ENCODE results near the gene CSRNP3. TPM values are rescaled to one million over a fixed set of nuclear protein-coding genes. Genes with fewer than 3 reads are reported as not detected.
A peak's percentile ranks its signal among the peaks of the same experiment; 100 is the strongest.

The CSRNP3 gene
- total and polyA plus RNA-seq, 5 donors from 2014 or later = not detected

DNA sequence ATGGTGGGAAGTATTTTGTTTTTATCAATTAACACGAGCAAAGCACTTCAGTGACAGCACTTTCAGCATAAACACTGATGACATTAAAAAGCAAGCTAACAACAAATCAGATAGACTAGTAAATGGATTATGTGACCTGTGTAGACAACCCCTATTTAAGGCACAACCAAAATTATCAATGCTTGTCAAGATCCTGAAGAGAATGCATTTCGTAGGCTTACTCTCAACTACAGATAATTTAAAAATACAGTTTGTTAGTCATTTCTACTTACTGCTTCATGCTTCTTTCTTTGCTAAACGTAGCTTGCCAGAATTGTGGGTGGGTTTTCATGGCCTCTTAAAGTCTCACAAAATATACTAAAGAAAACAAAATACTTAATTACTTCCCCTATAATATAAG, 3.4 kb downstream of the CSRNP3 start:
- H3K27ac Mint-ChIP-seq = no peak overlapping the region

DNA sequence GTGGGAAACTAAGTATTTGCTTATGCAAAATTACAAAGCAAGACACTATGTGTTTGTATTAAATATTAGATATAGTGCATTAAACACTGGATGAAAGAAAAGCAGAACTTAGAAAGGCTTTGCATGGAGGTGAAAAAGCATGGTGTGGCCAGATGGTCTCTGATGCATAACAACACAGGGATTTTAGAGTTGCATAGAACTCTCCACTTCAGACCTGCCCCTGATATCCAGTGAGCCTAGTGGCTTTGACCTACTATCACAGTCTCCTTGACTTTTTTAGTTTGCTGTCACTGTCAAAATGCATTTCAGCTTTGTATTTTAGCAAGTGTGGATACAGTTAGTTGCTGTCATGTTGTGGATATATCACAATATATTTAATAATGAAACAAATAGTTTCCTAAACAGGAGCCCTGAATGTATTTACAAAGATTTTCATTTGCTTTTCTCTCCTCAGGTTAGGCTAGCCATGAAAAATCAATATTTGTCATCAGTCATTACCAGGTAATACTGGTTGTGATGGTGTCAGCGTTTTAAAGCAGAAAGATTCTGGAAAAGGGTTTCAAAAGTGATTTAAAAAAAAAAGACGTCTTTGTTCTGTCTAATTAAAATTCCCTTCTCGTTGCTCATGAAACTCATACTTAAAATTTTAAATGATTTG, 5.2 kb downstream of the CSRNP3 start:
- Histone ChIP-seq H3K27me3 (ENCODE audit: control insufficient read depth, insufficient read depth, low read length) (no peaks in the 10 kb centered on the region), H3K27ac (ENCODE audit: insufficient read depth, low read length, poor library complexity, severe bottlenecking) (no peak overlapping the region), H3K4me3 (ENCODE audit: low read depth, low read length) (no peak overlapping the region), H3K4me1 (ENCODE audit: control insufficient read depth, insufficient read depth, low read length, poor library complexity, severe bottlenecking) (no peaks in the 10 kb centered on the region), H3K36me3 (ENCODE audit: control insufficient read depth, insufficient read depth, low read length) (no peaks in the 10 kb centered on the region), H3K9me3 (ENCODE audit: control insufficient read depth in 2 of 2, low read length in 2 of 2) (no peaks in the 10 kb centered on the region)
- no peak overlapping the region for H3K27ac Mint-ChIP-seq
- H3K36me3 Mint-ChIP-seq = no peaks in the 10 kb centered on the region
- DNase-seq (no peak), ATAC-seq (ENCODE audit: low read depth in 2 of 2) (no peak)
- no peaks in the 10 kb centered on the region for H3K4me1 Mint-ChIP-seq
- no peaks in the 10 kb centered on the region for H3K9me3 Mint-ChIP-seq
- H3K4me3 Mint-ChIP-seq = no peak overlapping the region
- H3K27me3 Mint-ChIP-seq = no peaks in the 10 kb centered on the region

More for the DNA sequence above, 3.4 kb downstream of the CSRNP3 start:
- Histone ChIP-seq H3K36me3 (ENCODE audit: control insufficient read depth, insufficient read depth, low read length) (no peaks in the 10 kb centered on the region), H3K4me3 (ENCODE audit: low read depth, low read length) (no peak overlapping the region), H3K27ac (ENCODE audit: insufficient read depth, low read length, poor library complexity, severe bottlenecking) (no peak overlapping the region), H3K4me1 (ENCODE audit: control insufficient read depth, insufficient read depth, low read length, poor library complexity, severe bottlenecking) (no peaks in the 10 kb centered on the region), H3K9me3 (ENCODE audit: control insufficient read depth in 2 of 2, low read length in 2 of 2) (no peaks in the 10 kb centered on the region), H3K27me3 (ENCODE audit: control insufficient read depth, insufficient read depth, low read length) (no peaks in the 10 kb centered on the region)
- H3K4me3 Mint-ChIP-seq = no peak overlapping the region
- H3K27me3 Mint-ChIP-seq = no peaks in the 10 kb centered on the region
- H3K9me3 Mint-ChIP-seq = no peaks in the 10 kb centered on the region
- H3K36me3 Mint-ChIP-seq = no peaks in the 10 kb centered on the region
- no peak for ATAC-seq (ENCODE audit: low read depth in 2 of 2)
- DNase-seq = no peak
- no peaks in the 10 kb centered on the region for H3K4me1 Mint-ChIP-seq

DNA sequence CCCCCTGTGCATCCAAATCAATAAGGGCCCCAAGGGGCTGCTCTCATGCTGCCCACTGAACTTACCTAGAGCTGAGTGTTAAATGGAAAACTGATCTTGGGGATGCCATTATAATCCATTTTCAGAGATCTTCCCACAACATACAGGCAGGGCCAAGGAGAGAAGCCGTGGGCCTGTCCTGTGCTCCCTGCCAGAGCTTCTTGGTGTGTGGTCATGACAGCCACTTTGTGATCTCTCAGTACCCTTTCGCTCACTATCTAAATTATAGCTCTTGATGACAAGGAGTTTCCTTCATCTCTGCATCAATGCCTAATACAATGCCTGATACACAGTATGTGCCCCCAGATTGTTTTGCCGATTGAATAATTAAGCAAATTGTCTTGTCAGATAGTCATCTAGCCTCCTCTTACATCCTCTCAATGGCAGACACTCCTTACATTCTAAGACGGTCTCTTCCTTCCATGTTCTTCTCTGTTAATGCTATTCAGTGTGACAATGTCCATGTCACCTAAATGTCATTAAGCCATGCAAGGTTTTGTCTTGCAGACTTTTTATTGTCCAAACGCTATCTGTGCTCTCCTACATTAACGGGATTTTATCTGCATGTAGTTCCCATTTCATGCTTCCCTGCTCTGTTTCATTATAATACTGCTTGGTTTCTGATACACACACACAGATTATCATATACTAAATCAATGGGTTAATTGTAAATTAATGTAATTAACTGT, 5.9 kb downstream of the CSRNP3 start:
- DNase-seq = no peak
- Histone ChIP-seq H3K4me3 (ENCODE audit: low read depth, low read length) (no peak overlapping the region), H3K9me3 (ENCODE audit: control insufficient read depth in 2 of 2, low read length in 2 of 2) (no peaks in the 10 kb centered on the region), H3K4me1 (ENCODE audit: control insufficient read depth, insufficient read depth, low read length, poor library complexity, severe bottlenecking) (no peaks in the 10 kb centered on the region), H3K36me3 (ENCODE audit: control insufficient read depth, insufficient read depth, low read length) (no peaks in the 10 kb centered on the region), H3K27ac (ENCODE audit: insufficient read depth, low read length, poor library complexity, severe bottlenecking) (no peak overlapping the region), H3K27me3 (ENCODE audit: control insufficient read depth, insufficient read depth, low read length) (no peaks in the 10 kb centered on the region)
- ATAC-seq (ENCODE audit: low read depth in 2 of 2) = no peak
- Mint-ChIP-seq H3K9me3 (no peaks in the 10 kb centered on the region), H3K27ac (peak overlapping the region in 1 of 3 donors; percentile 88), H3K27me3 (no peaks in the 10 kb centered on the region), H3K4me3 (no peak overlapping the region), H3K4me1 (no peaks in the 10 kb centered on the region), H3K36me3 (no peaks in the 10 kb centered on the region)

DNA sequence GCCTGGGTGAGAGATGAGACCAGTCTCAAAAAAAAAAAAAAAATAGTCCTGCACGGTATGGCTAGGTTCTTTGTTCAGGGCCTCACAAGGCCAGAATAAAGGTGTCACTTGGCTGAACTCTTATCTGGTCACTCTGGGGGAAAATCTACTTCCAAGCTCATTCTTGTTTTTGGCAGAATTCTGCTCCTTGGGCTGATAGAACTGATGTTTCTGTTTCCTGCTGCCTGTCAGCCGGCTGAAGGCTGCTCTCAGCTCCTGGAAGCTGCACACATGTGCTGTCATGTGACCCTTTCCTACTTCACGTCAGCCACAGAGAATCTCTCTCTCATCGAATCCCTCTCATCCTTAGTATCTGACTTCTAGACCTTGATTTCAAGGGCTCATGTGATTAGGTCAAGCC, 10.4 kb downstream of the CSRNP3 start:
- Mint-ChIP-seq H3K27me3 (no peaks in the 10 kb centered on the region), H3K9me3 (peaks cover 0 to 1% (median 0%) of the 10 kb centered on the region in 7 donors), H3K4me3 (no peak overlapping the region), H3K4me1 (no peaks in the 10 kb centered on the region), H3K36me3 (no peaks in the 10 kb centered on the region), H3K27ac (no peak overlapping the region)
- ATAC-seq (ENCODE audit: low read depth in 2 of 2) (no peak), DNase-seq (no peak)
- H3K36me3 ChIP-seq (ENCODE audit: control insufficient read depth, insufficient read depth, low read length) = no peaks in the 10 kb centered on the region
- H3K27me3 ChIP-seq (ENCODE audit: control insufficient read depth, insufficient read depth, low read length) = no peaks in the 10 kb centered on the region
- no peak overlapping the region for H3K4me3 ChIP-seq (ENCODE audit: low read depth, low read length)
- H3K9me3 ChIP-seq (ENCODE audit: control insufficient read depth in 2 of 2, low read length in 2 of 2) = no peaks in the 10 kb centered on the region
- H3K27ac ChIP-seq (ENCODE audit: insufficient read depth, low read length, poor library complexity, severe bottlenecking) = no peak overlapping the region
- no peaks in the 10 kb centered on the region for H3K4me1 ChIP-seq (ENCODE audit: control insufficient read depth, insufficient read depth, low read length, poor library complexity, severe bottlenecking)

DNA sequence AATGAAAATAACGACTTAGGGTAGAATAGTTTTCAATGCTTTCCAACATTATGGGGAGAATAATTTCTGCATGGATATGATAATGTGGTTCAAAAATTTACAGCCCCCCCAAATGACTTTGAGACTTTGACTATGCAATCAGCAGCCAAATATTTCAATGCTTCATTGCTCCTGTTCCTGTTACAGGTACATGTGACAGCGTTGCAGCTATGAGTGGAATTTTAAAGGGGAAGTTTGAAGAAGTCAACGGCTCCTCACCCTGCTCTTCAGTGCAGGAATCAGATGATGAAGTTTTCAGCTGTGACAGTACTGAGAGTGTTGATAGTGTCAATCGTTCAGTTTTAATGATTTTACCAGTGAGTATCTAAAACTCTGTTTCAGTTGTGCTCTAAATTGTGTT, 25.1 kb downstream of the CSRNP3 start:
- Histone ChIP-seq H3K27me3 (ENCODE audit: control insufficient read depth, insufficient read depth, low read length) (no peaks in the 10 kb centered on the region), H3K36me3 (ENCODE audit: control insufficient read depth, insufficient read depth, low read length) (no peaks in the 10 kb centered on the region), H3K9me3 (ENCODE audit: control insufficient read depth in 2 of 2, low read length in 2 of 2) (no peaks in the 10 kb centered on the region), H3K4me1 (ENCODE audit: control insufficient read depth, insufficient read depth, low read length, poor library complexity, severe bottlenecking) (no peaks in the 10 kb centered on the region), H3K4me3 (ENCODE audit: low read depth, low read length) (no peak overlapping the region), H3K27ac (ENCODE audit: insufficient read depth, low read length, poor library complexity, severe bottlenecking) (no peak overlapping the region)
- H3K27ac Mint-ChIP-seq = no peak overlapping the region
- no peak for DNase-seq
- H3K9me3 Mint-ChIP-seq = peaks cover 0 to 5% (median 0%) of the 10 kb centered on the region in 7 donors
- H3K27me3 Mint-ChIP-seq = no peaks in the 10 kb centered on the region
- H3K36me3 Mint-ChIP-seq = no peaks in the 10 kb centered on the region
- H3K4me1 Mint-ChIP-seq = no peaks in the 10 kb centered on the region
- ATAC-seq (ENCODE audit: low read depth in 2 of 2) = no peak
- H3K4me3 Mint-ChIP-seq = no peak overlapping the region

DNA sequence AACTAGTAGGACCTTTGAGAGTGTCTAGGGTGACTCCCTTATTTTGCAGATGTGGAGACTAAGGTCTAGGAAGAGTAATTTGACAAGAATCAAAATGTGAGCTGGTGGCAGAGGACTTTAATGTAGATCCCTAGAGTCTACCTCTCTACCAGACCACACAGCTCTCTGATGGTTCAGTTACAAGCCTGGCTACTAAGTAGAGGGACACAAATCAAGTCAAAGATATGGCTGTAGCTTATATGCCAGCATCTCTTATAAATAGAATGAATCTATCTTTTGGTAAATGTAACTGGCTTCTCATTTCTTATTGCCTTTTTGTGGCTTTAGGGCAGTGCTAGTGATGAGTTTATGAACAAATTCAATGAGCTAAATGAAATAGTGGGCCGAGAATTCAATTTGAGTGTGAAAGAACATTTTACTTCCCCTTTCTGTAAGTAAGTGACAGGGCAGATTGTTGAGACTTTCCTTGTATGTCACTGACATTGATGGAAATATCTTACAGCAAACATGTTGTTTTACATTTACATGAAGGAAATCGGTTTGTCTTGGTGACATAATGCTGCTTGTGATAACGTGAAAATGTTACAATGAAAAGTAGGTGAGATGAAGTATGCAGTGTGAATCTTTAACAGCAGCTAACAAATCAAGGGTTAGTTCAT, 28.3 kb downstream of the CSRNP3 start:
- Histone ChIP-seq H3K4me3 (ENCODE audit: low read depth, low read length) (no peak overlapping the region), H3K36me3 (ENCODE audit: control insufficient read depth, insufficient read depth, low read length) (no peaks in the 10 kb centered on the region), H3K9me3 (ENCODE audit: control insufficient read depth in 2 of 2, low read length in 2 of 2) (no peaks in the 10 kb centered on the region), H3K27ac (ENCODE audit: insufficient read depth, low read length, poor library complexity, severe bottlenecking) (no peak overlapping the region), H3K4me1 (ENCODE audit: control insufficient read depth, insufficient read depth, low read length, poor library complexity, severe bottlenecking) (no peaks in the 10 kb centered on the region), H3K27me3 (ENCODE audit: control insufficient read depth, insufficient read depth, low read length) (no peaks in the 10 kb centered on the region)
- no peaks in the 10 kb centered on the region for H3K36me3 Mint-ChIP-seq
- no peak overlapping the region for H3K4me3 Mint-ChIP-seq
- H3K27me3 Mint-ChIP-seq = no peaks in the 10 kb centered on the region
- peaks cover 0 to 5% (median 0%) of the 10 kb centered on the region in 7 donors for H3K9me3 Mint-ChIP-seq
- no peak overlapping the region for H3K27ac Mint-ChIP-seq
- DNase-seq = no peak
- H3K4me1 Mint-ChIP-seq = no peaks in the 10 kb centered on the region
- no peak for ATAC-seq (ENCODE audit: low read depth in 2 of 2)

DNA sequence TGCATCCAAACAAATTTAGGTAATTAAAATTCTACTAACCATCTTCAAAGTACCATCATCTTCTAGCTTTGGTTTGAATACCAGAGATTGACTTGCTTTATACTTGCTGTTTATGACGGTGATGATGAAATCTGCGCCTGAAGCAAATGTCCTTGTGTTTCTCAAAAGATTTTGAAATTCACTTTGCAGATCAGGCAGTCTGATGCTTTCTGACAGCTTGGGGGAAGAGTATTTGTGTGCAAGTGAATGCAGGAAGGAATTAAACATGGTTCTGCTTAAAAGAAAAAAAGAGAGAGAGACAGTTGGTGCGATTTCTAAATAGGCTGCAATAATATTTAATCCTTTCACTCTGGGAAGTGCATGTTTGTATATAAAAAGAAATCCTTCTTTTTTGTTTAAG, 29.6 kb downstream of the CSRNP3 start:
- Mint-ChIP-seq H3K4me3 (no peak overlapping the region), H3K27me3 (no peaks in the 10 kb centered on the region), H3K36me3 (no peaks in the 10 kb centered on the region), H3K27ac (no peak overlapping the region), H3K4me1 (no peaks in the 10 kb centered on the region), H3K9me3 (peaks cover 0 to 1% (median 0%) of the 10 kb centered on the region in 7 donors)
- Histone ChIP-seq H3K36me3 (ENCODE audit: control insufficient read depth, insufficient read depth, low read length) (no peaks in the 10 kb centered on the region), H3K4me3 (ENCODE audit: low read depth, low read length) (no peak overlapping the region), H3K9me3 (ENCODE audit: control insufficient read depth in 2 of 2, low read length in 2 of 2) (no peaks in the 10 kb centered on the region), H3K4me1 (ENCODE audit: control insufficient read depth, insufficient read depth, low read length, poor library complexity, severe bottlenecking) (no peaks in the 10 kb centered on the region), H3K27ac (ENCODE audit: insufficient read depth, low read length, poor library complexity, severe bottlenecking) (no peak overlapping the region), H3K27me3 (ENCODE audit: control insufficient read depth, insufficient read depth, low read length) (no peaks in the 10 kb centered on the region)
- no peak for DNase-seq
- ATAC-seq (ENCODE audit: low read depth in 2 of 2) = no peak

All from CD4-positive, CD25-positive, alpha-beta regulatory T cell (primary cell).